Measurements from ENCODE around the gene ARHGAP27.
"Not testable (repeated sequence)": the region's sequence is repeated elsewhere in the genome, so short reads cannot be mapped to it uniquely, and the experiment has no call there.

DNA sequence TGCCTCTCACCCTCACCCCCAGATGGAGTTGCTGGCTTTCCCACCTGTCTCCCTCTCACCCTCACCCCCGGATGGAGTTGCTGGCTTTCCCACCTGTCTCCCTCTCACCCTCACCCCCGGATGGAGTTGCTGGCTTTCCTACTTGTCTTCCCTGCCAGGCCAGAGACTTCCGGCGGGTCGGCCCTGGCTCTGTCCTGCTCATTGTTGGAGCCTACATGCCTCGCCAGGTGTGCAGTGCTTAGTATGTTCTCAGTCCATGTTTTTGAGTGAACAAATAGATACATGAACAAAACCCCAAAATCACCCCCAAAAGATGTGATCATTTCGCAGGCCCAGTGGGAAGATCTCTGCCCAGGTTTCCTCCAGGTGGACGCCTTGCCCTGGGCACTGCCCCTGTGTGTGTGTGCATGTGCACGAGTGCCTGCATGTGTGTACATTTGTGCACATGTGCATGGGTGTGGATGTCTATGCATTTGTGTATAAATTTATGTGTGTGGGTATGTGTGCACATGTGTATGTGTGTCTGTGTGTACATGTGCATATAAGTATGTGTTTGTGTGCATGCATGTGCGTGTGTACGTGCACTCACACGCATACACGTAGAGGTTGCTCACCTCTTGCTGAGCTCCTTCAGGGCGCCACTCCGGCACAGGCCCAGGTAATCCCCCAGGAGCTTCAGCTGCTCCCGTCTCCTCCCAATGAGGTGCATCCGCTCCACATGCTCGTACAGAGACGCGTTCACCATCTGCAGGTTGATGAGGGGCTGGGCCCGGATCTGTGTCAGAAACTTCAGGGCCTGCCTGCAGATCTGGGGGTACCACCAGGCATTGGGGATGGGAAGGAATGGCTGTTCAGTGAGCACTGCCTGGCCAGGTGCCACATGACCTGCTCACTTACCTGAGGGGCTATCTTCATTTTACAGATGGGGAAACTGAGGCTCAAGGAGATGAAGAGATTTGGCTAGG lies 12.5 kb upstream of the ARHGAP27 start:
- TF ChIP-seq, protein P1, sequence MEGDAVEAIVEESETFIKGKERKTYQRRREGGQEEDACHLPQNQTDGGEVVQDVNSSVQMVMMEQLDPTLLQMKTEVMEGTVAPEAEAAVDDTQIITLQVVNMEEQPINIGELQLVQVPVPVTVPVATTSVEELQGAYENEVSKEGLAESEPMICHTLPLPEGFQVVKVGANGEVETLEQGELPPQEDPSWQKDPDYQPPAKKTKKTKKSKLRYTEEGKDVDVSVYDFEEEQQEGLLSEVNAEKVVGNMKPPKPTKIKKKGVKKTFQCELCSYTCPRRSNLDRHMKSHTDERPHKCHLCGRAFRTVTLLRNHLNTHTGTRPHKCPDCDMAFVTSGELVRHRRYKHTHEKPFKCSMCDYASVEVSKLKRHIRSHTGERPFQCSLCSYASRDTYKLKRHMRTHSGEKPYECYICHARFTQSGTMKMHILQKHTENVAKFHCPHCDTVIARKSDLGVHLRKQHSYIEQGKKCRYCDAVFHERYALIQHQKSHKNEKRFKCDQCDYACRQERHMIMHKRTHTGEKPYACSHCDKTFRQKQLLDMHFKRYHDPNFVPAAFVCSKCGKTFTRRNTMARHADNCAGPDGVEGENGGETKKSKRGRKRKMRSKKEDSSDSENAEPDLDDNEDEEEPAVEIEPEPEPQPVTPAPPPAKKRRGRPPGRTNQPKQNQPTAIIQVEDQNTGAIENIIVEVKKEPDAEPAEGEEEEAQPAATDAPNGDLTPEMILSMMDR (conservative IDR thresholded peaks at IDR 0.05; ENCODE audit: low read length), result not testable (repeated sequence)
- TF ChIP-seq EZH2phosphoT487 (IDR thresholded peaks at IDR 0.05; ENCODE audit: borderline replicate concordance, low read depth, low read length), result not testable (repeated sequence)

Measured in OCI-LY7 (cell line).